Smooth muscle cell of the pulmonary artery (primary cell): ENCODE data around the gene SHQ1. TPM values are rescaled to one million over a fixed set of nuclear protein-coding genes. Genes with fewer than 3 reads are reported as not detected.

ENCODE experiments used
- total RNA-seq: library from RNA; depleted of rRNA; stranded (reverse); fragments of >200 nt; gene quantifications from 2 replicates; pipeline ENCODE4 v1.2.3, GENCODE V29; 2014

Gene SHQ1
- total RNA-seq, result 18.2 and 18.7 TPM in 2 replicates

DNA sequence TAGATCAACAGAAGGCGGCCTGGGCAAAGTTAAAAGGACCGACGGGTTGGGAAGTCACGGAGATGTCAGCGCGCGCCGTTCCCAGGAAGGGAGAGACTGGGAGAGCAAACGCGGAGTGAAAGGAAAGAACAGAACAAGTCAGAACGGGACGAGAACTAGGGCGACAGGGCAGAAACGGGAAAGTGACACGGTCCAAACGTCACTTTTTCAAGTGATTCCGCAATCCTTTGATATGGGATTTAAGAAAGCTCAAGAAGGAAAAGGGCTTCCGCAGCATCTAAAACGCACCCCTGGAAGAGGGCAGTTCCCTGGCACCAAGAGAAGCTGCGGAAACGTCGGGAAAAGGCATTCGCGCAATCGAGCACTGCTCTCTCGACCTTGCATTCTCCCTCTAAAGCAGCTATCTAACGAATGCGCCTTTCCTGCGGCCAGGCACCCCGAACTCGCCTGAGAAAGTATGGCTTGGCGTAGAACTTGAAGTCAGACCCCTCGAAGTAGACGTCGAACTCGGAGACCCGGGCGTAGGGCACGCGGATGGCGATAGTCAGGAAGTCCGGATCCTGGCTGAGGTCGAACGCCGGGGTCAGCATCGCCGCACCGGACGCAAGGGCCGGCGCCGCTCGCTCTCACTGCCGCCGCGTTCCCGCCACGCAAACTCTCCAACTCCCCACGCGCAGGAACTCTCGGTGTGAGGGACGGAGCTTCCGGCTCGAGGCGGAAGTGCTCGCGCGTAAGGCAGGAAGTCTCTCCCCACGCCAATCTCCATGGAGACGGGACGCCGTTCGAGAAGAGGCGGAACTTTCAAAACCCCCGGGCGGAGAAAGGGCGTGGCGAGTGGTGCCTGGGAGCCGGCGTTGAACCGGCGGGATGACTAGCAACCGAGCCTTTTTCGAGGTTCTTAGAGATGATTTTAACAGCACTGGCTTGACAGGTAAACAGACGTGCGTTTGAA, at the start of gene SHQ1:
Gene SHQ1, minus strand, starts transcription at position 695 of the 952 bp plus-strand sequence. Its CDS starts 105 bp downstream, at position 590.

DNA sequence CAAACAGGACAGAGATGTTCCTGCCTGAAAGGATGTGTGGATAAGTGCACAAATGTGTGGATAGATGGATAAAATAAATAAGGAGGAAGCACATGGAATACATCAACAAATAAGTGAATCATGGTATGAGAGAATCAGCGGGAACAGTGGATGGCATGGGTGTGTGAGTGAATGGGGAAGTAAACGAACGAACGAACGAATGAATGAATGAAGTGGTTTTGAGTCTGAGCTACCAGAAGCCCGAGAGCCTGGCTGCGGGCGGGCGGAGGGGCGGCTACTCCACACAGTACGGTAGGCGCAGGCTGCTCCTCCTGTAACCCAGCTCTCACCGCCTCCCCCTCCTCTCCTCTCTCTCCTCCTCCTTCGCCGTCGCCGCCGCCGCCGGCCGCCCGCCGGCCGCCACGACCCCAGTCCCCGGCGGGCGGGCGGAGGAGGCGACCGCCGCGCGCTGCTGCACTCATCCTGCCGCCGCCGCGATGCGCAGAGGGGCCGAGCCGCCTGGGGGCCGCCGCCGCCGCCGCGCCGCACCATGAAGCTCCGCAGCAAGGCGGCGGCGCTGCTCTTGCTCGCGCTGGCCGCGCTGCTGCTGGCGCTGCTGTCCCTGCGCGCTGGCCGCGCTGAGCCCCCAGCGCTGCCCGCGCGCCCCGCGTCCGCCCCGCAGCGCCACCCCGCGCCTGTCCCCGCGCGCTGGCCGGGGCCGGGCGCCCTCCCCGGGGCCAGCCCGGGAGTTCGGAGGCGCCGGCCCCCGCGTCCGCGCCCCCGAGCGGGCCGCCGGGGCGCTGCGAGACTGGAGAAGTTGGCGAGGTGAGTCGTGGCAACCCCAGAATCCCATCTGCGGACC, 39.7 kb upstream of the SHQ1 start, which contains the start of gene GXYLT2:
Gene GXYLT2, plus strand, starts transcription at position 342 of the 841 bp plus-strand sequence. Its CDS starts 188 bp downstream, at position 530.

Other genes starting within 250 kb of the SHQ1 start
- 25.7 and 33.5 TPM in 2 replicates for gene GXYLT2, start 39.6 kb upstream of the SHQ1 start, total RNA-seq
- gene PPP4R2, start 148.4 kb upstream of the SHQ1 start, total RNA-seq, result 52.3 and 64.7 TPM in 2 replicates
- gene EBLN2, start 213.2 kb upstream of the SHQ1 start, total RNA-seq, result 4.1 and 4.2 TPM in 2 replicates